Pulmonary artery endothelial cell (primary cell): ENCODE measurements around the gene TUT1. TPM values are rescaled to one million over a fixed set of nuclear protein-coding genes. Genes with fewer than 3 reads are reported as not detected.
"Not testable (repeated sequence)": the region's sequence is repeated elsewhere in the genome, so short reads cannot be mapped to it uniquely, and the experiment has no call there.

Source experiments
- DNase-seq: peaks from one replicate; pipeline ENCODE4 v3.0.0-alpha.2; 2011; ENCODE audit warnings: low read depth, low spot score
- total RNA-seq: library from RNA; depleted of rRNA; stranded (reverse); fragments of >200 nt; gene quantifications from 2 replicates; pipeline ENCODE4 v1.2.3, GENCODE V29; 2014

The TUT1 gene
- total RNA-seq, 1 donor from 2014 or later: 9.6 TPM

DNA sequence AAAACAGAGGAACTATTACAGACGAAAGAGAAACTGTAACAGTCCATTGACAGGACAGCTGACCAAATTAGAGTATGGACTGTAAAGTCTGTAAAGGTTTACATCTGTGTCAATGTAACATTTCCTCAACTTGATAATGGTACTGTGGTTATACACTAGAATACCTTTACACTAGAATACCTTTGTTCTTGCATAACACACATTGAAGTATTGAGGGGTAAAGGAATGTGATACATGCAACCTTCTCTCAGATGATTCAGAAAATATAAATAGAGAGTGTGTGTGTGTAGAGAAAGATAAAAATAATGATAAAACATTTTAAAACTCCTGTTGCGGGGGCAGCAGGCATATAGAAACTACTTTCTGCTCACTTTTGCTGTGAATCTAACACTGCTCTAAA is 12.1 kb downstream of the TUT1 start:
- DNase-seq: no peak

DNA sequence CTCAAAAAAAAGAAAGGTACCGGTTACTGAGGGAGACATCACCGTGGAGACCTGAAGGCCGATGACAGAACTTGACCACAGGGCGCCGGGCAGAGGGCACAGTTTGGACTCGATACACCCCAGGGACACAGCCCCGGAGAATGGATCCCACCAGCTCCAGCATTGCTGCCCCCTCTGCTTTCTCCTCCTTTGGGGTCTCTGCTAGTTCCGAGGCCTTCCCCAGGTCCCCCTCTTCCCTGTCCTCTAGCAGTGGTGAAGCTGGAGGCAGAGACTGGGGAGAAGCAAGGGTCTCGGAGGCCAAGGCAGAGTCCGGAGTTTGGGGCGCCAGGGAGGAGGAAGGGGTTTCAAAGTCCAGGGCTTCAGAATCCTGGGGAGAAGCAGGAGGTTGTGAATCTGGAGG is 12.8 kb downstream of the TUT1 start:
- DNase-seq: no peak

- DNase-seq: peak; percentile 94
Measured at GRCh38 chr11:62577046-62577714, 14.1 kb downstream of the TUT1 start.

DNA sequence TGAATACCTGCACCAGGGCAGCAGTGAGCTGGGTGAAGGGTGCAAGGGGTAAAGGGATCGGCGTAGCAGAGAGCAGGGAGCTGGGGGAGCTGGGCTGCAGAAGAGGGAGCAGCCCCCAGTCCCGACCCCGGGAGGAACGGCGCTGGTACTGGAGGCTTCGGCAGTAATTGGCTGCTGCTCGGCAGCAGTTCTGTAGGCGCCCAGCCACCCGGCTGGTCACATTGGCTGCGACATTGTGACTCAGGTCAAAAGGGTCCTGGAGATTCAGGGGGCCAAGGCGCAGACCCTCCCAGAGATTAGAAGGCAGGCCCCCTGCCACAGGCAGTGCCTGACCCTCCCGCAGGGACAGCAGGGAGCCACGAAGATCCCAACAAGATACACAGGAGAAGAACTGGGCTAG is 15.5 kb downstream of the TUT1 start:
- no peak for DNase-seq

DNA sequence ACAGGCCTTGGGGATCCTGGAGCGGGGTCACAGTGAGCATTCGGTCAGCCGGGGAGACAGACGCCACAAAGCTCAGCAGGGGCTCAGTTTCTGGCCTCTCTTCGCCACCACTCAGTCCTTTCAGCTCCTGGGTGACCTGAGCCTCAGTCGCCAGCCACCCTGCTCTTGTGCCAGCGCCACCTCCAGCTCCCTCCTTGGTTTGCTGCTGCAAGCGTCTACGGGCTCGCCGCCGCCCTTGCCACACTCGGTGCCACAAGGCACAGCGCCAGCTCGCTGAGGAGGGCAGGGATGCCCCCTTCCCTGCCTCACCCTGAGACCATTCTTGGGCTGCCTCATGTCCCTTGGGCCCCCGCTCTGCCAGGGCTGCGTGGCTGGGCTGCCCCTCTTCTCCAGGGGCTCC is 16.2 kb downstream of the TUT1 start:
- DNase-seq: no peak

GRCh38 chr11:62574363-62575071 is 16.8 kb downstream of the TUT1 start:
- no peak for DNase-seq

- DNase-seq: peak; percentile 100
Measured at GRCh38 chr11:62573592-62574362, 17.5 kb downstream of the TUT1 start, which contains the start of gene EEF1G. EEF1G (minus strand) TSS chr11:62573891; CDS start chr11:62573842, 49 bp downstream.

DNA sequence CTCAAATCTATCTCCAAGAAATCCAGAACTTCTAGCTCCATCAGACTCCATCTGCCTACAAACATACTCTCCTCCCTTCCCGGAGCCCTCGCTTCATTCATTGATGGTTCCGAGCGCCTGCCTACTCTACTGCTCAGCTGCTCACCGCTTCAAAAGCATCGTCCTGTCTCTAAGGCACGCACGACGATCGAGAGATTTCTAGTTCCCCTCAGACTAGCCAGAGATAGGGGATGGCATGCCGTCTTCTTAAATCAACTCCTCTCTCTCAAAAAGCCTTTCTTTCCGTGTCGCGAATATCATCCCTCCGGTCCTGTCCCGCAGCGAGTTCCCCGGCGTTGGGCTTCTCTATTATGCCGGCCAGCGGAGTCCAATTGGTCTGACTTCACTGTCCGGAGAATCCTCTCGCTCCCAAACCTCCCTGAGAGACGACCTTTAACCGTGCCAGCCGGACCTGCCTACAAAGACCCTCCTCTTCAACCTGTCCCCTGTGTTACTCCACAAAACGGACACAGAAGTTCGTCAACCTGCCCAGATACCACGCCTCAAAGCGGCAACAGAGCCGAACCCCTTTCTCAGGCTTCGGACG is 18.2 kb downstream of the TUT1 start:
- no peak for DNase-seq

- no peak for DNase-seq
Measured at GRCh38 chr11:62572431-62572830, 18.9 kb downstream of the TUT1 start.

DNA sequence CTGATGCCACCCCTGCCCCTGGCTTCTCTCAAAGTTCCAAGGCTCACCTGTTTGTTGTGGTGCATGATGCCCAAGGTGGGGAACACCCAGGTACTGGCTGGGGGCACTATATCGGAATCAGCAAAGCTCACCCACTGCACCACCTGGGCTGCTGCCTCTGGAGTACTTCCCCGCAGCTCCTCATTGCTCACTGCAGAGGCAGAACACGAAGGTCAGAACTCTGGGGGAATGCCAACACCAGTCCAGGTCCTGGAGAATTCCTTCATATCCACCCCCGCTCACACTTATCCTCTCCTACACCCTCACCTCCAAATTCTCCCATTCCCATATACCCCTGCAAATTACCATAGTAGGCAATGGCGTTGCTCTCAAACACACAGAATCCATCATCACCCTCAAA is 19.8 kb downstream of the TUT1 start:
- not testable (repeated sequence) for DNase-seq

DNA sequence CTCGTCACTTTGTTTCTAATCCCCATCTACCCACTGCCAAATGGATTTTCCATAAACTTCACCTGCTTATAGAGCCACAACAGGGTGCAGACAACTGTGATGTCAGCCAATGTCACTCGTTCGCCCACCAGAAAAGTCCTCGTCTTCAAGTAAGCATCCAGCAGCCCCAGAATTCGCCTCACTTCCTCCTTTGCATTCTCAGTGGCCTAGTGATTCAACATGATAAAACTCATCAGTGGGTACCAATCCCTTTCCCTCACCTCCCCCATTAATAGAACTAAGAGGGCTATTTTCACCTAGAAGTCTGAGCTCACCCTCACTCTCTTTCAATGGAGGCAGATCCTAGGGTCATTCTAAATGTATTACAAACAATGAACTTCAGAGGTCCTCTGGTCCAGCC is 20.4 kb downstream of the TUT1 start:
- DNase-seq: not testable (repeated sequence)

DNA sequence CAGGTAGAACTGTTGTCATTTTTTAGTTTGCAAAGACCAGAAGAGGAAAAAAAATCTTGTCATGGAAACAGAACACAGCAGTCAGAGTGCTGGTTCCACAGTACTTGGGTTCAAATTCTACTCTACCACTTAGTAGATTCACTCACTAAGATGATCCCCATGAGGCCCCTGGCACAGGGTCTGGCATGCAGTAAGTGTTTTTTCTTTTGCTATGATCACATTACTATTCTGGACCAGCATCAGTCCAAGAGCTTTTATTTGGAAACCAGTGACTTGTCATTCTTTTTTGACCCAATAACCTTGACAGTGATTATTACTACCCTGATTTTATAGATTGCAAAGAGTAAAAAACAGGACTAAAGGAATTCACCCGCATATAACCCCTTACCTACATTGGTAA is 21.7 kb downstream of the TUT1 start:
- no peak for DNase-seq

GRCh38 chr11:62567018-62567633 is 24.2 kb downstream of the TUT1 start:
- DNase-seq: no peak

GRCh38 chr11:62566247-62566646 is 25.1 kb downstream of the TUT1 start:
- DNase-seq: no peak

GRCh38 chr11:62565100-62565802 is 26.1 kb downstream of the TUT1 start:
- no peak for DNase-seq

GRCh38 chr11:62561677-62562230 is 29.6 kb downstream of the TUT1 start:
- DNase-seq: not testable (repeated sequence)

DNA sequence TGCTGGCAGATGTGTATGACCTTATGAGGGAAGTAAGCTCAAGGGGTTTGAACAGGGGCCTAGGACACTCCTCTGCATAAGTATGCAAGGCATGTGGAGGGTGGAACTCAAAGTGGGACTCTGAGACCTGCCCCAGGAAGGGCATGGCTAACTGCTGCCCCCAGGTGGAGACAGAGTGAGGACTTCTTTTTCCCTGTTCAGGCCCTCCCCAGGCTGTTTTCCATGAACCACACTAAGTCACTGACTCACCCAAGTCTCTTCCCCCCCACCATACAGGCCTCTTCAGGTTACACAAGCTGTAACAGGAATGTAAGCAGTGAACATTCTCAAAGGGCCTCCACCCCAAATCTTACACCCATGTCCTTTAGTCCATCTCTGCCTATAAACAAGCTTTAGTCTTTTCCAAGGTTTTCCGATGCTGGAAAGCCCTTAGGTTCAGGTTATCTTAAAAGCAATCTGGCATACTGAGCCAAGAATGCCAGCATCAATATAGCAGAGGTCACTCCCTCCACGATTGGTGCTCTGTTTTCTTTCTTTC is 30.7 kb downstream of the TUT1 start:
- DNase-seq: peak; percentile 89

DNA sequence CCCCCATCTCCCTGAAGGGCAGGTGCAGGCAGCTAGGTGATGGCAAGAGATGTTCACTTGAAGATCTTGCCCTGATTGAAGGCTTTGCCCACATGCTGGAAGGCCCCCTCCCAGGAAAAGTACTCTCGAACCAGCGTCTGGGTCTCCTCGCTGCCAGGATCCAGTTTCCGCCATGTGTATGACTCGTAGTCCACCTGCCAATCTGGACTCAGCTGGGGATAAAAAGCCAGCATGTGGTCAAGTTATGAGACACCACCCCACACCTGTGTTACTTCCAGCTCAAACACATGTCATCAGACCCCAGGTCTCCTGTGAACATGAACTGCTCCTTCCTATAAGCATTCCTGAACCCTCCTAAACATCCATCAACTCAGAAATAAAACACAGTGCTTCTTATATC is 31.7 kb downstream of the TUT1 start:
- not testable (repeated sequence) for DNase-seq

GRCh38 chr11:62559204-62559603 is 32.1 kb downstream of the TUT1 start:
- DNase-seq: no peak

- DNase-seq: no peak
Measured at GRCh38 chr11:62558669-62559068, 32.7 kb downstream of the TUT1 start.
